ENCODE measurements around the gene VTN.

- TF ChIP-seq CTCF (IDR thresholded peaks at IDR 0.05): no peak
- no peak for TF ChIP-seq POLR2AphosphoS5 (IDR thresholded peaks at IDR 0.05)
- TF ChIP-seq POLR2A (IDR thresholded peaks at IDR 0.05): no peak
Measured at GRCh38 chr17:28407974-28408306, 37.8 kb upstream of the VTN start.

Measured in breast epithelium (tissue), 3 donors.